ENCODE data around the gene ROR2. TPM values are rescaled to one million over a fixed set of nuclear protein-coding genes. Genes with fewer than 3 reads are reported as not detected.
A peak's percentile ranks its signal among the peaks of the same experiment; 100 is the strongest.

The ROR2 gene
- total RNA-seq, 4 donors from 2014 or later: 0.70 to 9.9 (median 4.1) TPM

DNA sequence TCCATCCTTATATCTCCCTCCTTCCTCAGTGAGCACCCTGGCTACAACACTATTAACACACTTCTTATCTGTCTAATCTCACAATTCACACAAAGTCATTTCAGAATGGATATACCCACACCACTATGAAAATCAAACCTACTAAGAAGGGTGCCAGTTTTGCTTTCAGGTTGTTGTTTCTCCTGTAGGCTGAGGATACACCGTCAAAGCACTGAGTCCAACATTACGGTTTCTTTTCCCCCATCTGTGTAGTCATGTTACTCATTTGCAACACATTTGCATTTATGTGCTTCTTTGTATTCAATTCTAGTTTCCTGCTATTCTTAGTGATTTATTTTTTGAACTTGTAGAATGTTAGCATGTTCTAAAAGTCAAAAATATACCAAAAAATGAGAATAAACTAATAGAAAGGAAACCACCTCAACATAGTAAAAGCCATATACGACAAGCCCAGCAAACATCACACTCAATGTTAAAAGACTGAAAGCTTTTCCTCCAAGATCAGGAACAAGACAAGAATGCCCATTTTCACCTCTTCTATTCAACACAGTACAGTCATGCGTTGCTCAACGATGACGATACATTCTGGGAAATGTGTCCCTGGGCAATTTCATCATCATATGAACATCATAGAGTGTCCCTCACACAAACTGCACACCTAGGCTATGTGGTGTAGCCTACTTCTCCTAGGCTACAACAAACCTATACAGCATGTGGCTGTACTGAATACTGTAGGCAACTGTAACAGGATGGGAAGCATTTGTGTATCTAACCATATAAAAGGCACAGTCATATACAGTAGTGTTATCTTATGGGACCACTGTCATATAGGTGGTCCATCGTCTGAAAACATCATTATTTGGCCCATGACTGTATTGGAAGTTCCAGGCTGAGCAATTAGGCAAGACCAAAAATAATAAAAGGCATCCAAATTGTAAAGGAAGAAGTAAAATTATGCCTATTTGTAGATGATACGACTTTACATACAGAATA lies 6.3 kb downstream of the ROR2 start:
- Histone ChIP-seq H3K9me3 (no peaks in the 10 kb centered on the region), H3K4me1 (peaks cover 0 to under 1% (median 0%) of the 10 kb centered on the region in 4 donors), H3K36me3 (no peaks in the 10 kb centered on the region), H3K27ac (peak overlapping the region in 1 of 4 donors; percentile 84), H3K4me3 (no peak overlapping the region), H3K27me3 (peaks cover 0 to 9% of the 10 kb centered on the region in 2 donors)
- no peak for TF ChIP-seq POLR2A (IDR thresholded peaks at IDR 0.05)
- TF ChIP-seq, protein P1, sequence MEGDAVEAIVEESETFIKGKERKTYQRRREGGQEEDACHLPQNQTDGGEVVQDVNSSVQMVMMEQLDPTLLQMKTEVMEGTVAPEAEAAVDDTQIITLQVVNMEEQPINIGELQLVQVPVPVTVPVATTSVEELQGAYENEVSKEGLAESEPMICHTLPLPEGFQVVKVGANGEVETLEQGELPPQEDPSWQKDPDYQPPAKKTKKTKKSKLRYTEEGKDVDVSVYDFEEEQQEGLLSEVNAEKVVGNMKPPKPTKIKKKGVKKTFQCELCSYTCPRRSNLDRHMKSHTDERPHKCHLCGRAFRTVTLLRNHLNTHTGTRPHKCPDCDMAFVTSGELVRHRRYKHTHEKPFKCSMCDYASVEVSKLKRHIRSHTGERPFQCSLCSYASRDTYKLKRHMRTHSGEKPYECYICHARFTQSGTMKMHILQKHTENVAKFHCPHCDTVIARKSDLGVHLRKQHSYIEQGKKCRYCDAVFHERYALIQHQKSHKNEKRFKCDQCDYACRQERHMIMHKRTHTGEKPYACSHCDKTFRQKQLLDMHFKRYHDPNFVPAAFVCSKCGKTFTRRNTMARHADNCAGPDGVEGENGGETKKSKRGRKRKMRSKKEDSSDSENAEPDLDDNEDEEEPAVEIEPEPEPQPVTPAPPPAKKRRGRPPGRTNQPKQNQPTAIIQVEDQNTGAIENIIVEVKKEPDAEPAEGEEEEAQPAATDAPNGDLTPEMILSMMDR (IDR thresholded peaks at IDR 0.05): no peak
- DNase-seq: peak in 1 of 3 donors; percentile 5

DNA sequence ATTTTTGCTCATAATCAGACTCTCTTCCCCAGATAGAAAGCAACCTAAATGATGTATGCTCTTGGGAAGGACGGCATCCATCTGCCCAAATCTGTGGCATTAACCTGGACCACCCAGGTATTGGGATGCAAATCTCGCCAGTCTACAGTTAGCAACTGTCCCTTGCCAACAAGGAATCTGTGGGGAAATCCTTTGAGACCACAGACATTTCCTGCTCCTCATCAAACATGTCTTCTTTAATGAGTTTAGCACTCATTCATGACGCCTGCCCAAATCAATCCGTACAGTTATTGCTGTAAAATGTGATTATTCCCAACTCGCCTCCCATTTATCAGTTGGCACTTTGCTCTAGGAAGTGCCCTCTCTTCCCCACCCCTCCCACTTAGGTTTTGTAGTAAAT lies 7.8 kb downstream of the ROR2 start:
- Histone ChIP-seq H3K4me3 (no peak overlapping the region), H3K9me3 (no peaks in the 10 kb centered on the region), H3K4me1 (no peaks in the 10 kb centered on the region), H3K27me3 (no peaks in the 10 kb centered on the region), H3K27ac (no peak overlapping the region), H3K36me3 (no peaks in the 10 kb centered on the region)
- no peak for DNase-seq
- TF ChIP-seq POLR2A (IDR thresholded peaks at IDR 0.05): no peak
- TF ChIP-seq, protein P1 (IDR thresholded peaks at IDR 0.05): no peak

DNA sequence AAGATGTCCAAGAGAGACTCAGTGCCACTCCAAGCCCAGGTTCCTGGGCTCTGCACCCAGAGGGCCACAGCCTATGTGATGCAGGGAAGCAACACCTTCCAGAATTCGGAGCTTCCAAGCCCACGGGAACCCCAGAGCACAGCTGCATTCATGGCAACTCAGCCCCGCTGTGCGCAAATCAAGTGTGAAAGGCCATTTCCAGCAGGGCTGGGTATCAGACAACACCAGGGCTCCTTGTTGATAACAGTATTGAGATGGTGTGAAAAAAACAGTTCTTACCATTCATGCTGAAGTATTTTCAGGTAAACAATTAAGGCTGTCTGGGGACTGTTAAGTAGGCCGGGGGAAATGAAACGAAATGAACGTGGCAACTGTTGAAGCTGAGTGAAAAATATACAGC lies 10.1 kb downstream of the ROR2 start:
- Histone ChIP-seq H3K27me3 (no peaks in the 10 kb centered on the region), H3K4me3 (no peak overlapping the region), H3K9me3 (no peaks in the 10 kb centered on the region), H3K27ac (no peak overlapping the region), H3K36me3 (no peaks in the 10 kb centered on the region), H3K4me1 (no peaks in the 10 kb centered on the region)
- peak in 1 of 3 donors; percentile 30 for DNase-seq
- no peak for TF ChIP-seq POLR2A (IDR thresholded peaks at IDR 0.05)
- TF ChIP-seq, protein P1 (IDR thresholded peaks at IDR 0.05): no peak

DNA sequence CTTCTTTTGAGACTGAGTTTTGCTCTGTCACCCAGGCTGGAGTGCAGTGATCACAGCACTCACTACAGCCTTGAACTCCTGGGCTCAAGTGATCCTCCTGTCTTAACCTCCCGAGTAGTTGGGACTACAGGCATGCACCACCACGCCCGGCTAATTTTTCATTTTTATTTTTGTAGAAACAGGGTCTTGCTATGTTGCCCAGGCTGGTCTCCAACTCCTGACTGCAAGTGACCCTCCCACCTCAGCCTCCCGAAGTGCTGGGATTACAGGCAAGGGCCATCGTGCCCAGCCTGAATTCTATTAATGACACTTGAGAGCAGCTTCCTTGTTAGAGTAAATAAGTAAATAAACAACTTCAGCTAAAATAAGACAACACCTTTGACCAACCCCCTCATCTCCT lies 12.3 kb downstream of the ROR2 start:
- Histone ChIP-seq H3K4me1 (no peaks in the 10 kb centered on the region), H3K4me3 (no peak overlapping the region), H3K36me3 (no peaks in the 10 kb centered on the region), H3K27ac (peak overlapping the region in 1 of 4 donors; percentile 25), H3K27me3 (no peaks in the 10 kb centered on the region), H3K9me3 (no peaks in the 10 kb centered on the region)
- DNase-seq: peak in 1 of 3 donors; percentile 27
- no peak for TF ChIP-seq POLR2A (IDR thresholded peaks at IDR 0.05)
- TF ChIP-seq, protein P1 (IDR thresholded peaks at IDR 0.05): no peak

DNA sequence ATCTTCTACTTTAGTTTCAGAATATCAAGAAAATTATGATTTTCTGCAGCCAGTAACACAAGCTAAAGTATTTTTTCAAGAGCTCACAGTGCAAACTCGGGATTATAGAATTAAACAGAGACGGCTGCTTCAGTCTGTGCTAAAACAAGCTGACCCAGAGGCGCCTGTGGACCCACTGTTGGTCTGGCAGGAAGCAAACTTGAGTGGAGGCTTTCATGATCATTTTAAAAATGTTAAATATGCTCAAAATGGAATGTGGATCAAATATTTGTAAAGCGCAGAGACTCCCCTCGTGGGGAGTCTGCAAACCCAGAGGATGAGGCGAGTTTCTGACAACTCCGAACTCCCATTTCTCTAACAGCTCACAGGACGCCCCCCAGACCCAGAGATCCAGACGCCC lies 13.0 kb downstream of the ROR2 start:
- H3K27ac ChIP-seq: peak overlapping the region in 1 of 4 donors; percentile 25
- DNase-seq: no peak

More for the DNA sequence above, 13.0 kb downstream of the ROR2 start:
- no peak overlapping the region for H3K4me3 ChIP-seq
- H3K9me3 ChIP-seq: no peaks in the 10 kb centered on the region
- no peak for TF ChIP-seq POLR2A (IDR thresholded peaks at IDR 0.05)
- TF ChIP-seq, protein P1 (IDR thresholded peaks at IDR 0.05): no peak
- no peaks in the 10 kb centered on the region for H3K36me3 ChIP-seq
- H3K27me3 ChIP-seq: no peaks in the 10 kb centered on the region
- no peaks in the 10 kb centered on the region for H3K4me1 ChIP-seq

Measured in Peyer's patch (tissue), 4 donors.